Motor neuron (in vitro differentiated cells): Measurements from ENCODE around the gene TRIP12. TPM values are rescaled to one million over a fixed set of nuclear protein-coding genes. Genes with fewer than 3 reads are reported as not detected.
"Not testable (repeated sequence)": the region's sequence is repeated elsewhere in the genome, so short reads cannot be mapped to it uniquely, and the experiment has no call there.

Source experiments
- ATAC-seq, 8 experiments: fragments of 200-7000 bp; cut with Tn5 transposase; replicated peaks in 6 of 8; 2 replicates each; pipeline ENCODE4 v1.8.0; 2021; ENCODE audit warnings: mild to moderate bottlenecking in 8 of 8, moderate library complexity in 8 of 8
- H3K27ac ChIP-seq, 2 donors: fragments of 250-450 bp; sonication (Bioruptor Pico); 2 replicates each; pipeline ENCODE4 v1.9.0; 2021; ENCODE audit warnings: antibody characterized with exemption in 2 of 2, mild to moderate bottlenecking in 2 of 2, moderate library complexity in 1 of 2
- H3K4me1 ChIP-seq, 2 donors: fragments of 250-450 bp; sonication (Bioruptor Pico); replicated peaks in 1 of 2; 2 replicates each; pipeline ENCODE4 v1.6.1; 2021; ENCODE audit warnings: antibody characterized with exemption in 2 of 2, mild to moderate bottlenecking in 2 of 2, moderate library complexity in 1 of 2
- H3K4me3 ChIP-seq, 5 donors: fragments of 250-450 bp; sonication (Bioruptor Pico); 2 replicates each; pipeline ENCODE4 v1.9.0; 2021; ENCODE audit warnings: antibody characterized with exemption in 5 of 5, mild to moderate bottlenecking in 5 of 5, moderate library complexity in 4 of 5
- WGBS, 10 experiments: fragments of 450-650 bp; shearing (Covaris generic); methylation state at CpG; one replicate each; pipeline ENCODE4 v1.0.0; 2022; 5-methylcytosine and 5-hydroxymethylcytosine counted together
- in situ Hi-C, 9 experiments: fragments of 400-800 bp; cut with MboI; loops; one replicate each; pipeline ENCODE4 v1.15.0; 2021; ENCODE audit warnings: low sequenced_read_pairs in 9 of 9, low pct_unique_long_range_greater_than_20kb in 2 of 9; ENCODE audit not compliant: unreplicated experiment in 9 of 9
- total RNA-seq, 8 experiments: library from RNA; unstranded; fragments of 300-600 nt; gene quantifications; 2 replicates each; pipeline versions ENCODE4 v1.2.3 to v1.2.4, GENCODE V29; 2022

TRIP12 gene
- total RNA-seq, 8 experiments from 2014 or later = 65.2 to 295 (median 126) TPM

- H3K4me1 ChIP-seq = no peaks in the 10 kb centered on the region
- in situ Hi-C loops = no loop called here
- 60 to 100% (median 90%) methylated on average over 1 to 4 of the region's 4 CpGs; no CpG with 5 or more reads in 2 of the 10 experiments for WGBS, 10 experiments
- no peak overlapping the region for H3K4me3 ChIP-seq
- ATAC-seq = peak in 3 of 8 experiments; percentile 59 to 98 (median 85)
- no peak overlapping the region for H3K27ac ChIP-seq
Observed at GRCh38 chr2:229937537-229937936, 15.7 kb upstream of the TRIP12 start.

DNA sequence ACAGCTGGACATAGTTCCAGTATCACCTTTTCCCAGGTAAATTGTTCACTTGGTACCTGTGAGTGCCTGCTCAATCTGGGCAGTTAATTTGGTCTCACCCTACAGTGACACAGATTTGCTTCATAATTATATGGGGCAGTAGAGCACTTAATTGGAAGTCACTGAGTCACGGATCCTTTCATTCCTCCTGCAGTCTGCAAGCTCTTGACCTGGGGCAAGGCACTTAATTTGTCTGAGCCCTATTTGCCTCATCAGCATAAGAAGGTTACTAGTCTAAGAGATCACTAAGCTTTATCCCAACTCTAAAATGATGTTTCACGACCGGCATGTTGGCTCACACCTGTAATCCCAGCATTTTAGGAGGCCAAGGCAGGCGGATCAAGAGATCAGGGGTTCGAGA lies 9.4 kb upstream of the TRIP12 start:
- in situ Hi-C loops = no loop called here
- 87 to 100% (median 100%) methylated on average over 1 to 5 of the region's 5 CpGs; no CpG with 5 or more reads in 3 of the 10 experiments for WGBS, 10 experiments
- no peak for ATAC-seq
- no peaks in the 10 kb centered on the region for H3K4me1 ChIP-seq
- no peak overlapping the region for H3K27ac ChIP-seq
- H3K4me3 ChIP-seq = no peak overlapping the region

DNA sequence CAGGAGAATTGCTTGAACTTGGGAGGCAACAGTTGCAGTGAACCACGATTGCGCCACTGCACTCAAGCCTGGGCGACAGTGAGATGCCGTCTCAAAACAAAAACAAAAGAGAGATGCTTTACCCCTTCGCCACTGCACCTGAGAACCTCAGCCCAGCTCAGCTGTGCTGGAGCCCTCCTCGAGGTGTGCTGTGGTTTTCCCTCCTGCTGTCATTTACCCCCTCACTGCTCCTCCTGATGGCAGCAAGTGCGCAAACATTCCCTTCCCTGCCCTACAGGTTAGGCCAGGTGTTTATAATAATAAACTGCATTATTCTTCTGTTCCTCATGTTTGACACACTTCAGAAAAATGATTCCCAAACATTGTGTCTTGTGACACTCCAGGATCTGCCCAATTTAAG lies 8.8 kb upstream of the TRIP12 start:
- no peak for ATAC-seq
- H3K27ac ChIP-seq = no peak overlapping the region
- H3K4me1 ChIP-seq = no peaks in the 10 kb centered on the region
- H3K4me3 ChIP-seq = no peak overlapping the region
- in situ Hi-C loops = no loop called here
- WGBS, 10 experiments = 91 to 100% (median 100%) methylated on average over 1 to 4 of the region's 7 CpGs; no CpG with 5 or more reads in 5 of the 10 experiments

GRCh38 chr2:229927817-229928321 lies 6.1 kb upstream of the TRIP12 start:
- H3K4me1 ChIP-seq = peaks cover 0 to 2% of the 10 kb centered on the region in 2 donors
- no peak overlapping the region for H3K4me3 ChIP-seq
- no peak overlapping the region for H3K27ac ChIP-seq
- WGBS, 10 experiments = 0 to 100% (median 88%) methylated on average over 1 to 2 of the region's 2 CpGs
- ATAC-seq = peak in 1 of 8 experiments; percentile 59
- in situ Hi-C loops = no loop called here

- in situ Hi-C loops = no loop called here
- Histone ChIP-seq H3K27ac (no peak overlapping the region), H3K4me3 (no peak overlapping the region), H3K4me1 (peaks cover 0 to 2% of the 10 kb centered on the region in 2 donors)
- no peak for ATAC-seq
Observed at GRCh38 chr2:229925201-229925600, 3.4 kb upstream of the TRIP12 start.

DNA sequence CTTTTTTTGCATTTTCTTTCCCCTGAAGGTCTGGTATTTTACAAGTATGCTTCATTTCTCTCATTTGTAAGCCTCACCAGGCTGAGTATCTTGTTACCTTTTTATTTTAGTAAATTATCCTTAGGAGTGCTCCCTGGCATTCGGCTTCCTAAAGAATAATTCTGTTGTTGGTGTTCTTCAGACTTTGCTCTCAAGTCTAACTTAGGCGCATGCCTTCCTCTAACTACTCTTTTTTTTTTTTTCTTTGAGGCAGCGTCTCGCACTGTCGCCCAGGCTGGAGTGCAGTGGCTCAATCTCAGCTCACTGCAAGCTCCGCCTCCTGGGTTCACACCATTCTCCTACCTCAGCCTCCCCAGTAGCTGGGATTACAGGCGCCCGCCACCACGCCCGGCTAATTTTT lies 2.7 kb upstream of the TRIP12 start:
- H3K4me1 ChIP-seq, ATAC-seq, H3K27ac ChIP-seq, H3K4me3 ChIP-seq, in situ Hi-C loops: not testable (repeated sequence)
- WGBS, 10 experiments = 86 to 100% (median 98%) methylated on average over 2 to 10 of the region's 10 CpGs

DNA sequence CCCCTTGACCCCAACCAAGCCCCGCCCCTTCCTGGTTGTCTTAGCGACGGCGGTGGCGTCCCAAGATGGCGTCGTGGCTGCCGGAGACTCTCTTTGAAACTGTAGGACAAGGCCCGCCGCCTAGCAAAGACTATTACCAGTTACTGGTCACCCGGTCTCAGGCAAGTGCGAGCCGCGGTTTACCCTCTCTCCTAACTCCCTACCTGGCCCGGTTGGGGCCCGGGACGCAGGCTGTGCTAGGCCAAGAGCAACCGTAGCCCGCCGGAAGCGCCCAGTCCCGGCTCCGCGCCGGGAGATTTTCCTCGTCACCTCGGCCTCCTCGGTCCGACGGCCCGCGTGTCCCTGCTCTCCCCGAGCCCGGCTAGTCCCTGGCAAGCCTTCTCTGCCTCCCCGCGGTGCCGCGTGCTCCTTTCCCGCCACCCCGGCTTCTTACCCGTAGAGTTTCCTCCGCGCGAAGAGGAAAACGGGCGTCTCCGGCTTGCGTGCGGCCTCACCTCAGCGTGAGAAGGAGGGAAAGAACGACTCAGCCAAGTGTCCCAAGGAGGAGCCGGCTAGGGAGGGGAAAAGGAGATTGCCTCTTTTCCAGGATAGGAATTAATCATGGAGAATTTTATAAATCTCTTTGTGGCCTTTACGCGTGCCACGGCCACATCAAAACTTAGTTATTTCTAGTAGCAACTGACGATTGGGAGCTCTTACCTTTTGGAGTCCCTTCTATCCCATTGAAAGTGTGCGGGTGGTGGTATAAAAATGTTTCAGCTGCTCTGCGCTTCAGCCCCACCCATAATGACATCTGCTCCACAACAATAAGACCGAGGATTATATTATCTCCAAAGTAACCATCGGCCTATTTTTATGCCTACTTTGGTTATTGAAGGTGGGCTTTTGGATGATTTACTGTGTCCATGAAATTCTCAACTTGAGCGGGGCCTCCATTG lies 909 bp upstream of the TRIP12 start, which contains the start of gene FBXO36:
Gene FBXO36, plus strand, starts transcription at position 55 of the 938 bp plus-strand sequence. Its CDS starts 11 bp downstream, at position 66.
- Histone ChIP-seq H3K4me1 (peaks cover 6 to 7% of the 10 kb centered on the region in 2 donors), H3K4me3 (peak within 1 kb of the TSS; percentile 67 to 99 (median 88)), H3K27ac (peak within 1 kb of the TSS; percentile 95 to 96)
- ATAC-seq = peak; percentile 56 to 70 (median 66)
- 0 to 4% (median 0%) methylated on average over 1 to 20 of the region's 61 CpGs; no CpG with 5 or more reads in 1 of the 10 experiments for WGBS, 10 experiments
- in situ Hi-C loops = no loop called here

GRCh38 chr2:229921101-229921891 lies 513 bp downstream of the TRIP12 start:
- peak; percentile 34 to 59 (median 48) for ATAC-seq
- in situ Hi-C loops = no loop called here
- peaks cover 6 to 7% of the 10 kb centered on the region in 2 donors for H3K4me1 ChIP-seq
- WGBS, 10 experiments = 0 to 2% methylated on average over 1 to 7 of the region's 60 CpGs; no CpG with 5 or more reads in 8 of the 10 experiments
- H3K27ac ChIP-seq = peak overlapping the region; percentile 95 to 96
- H3K4me3 ChIP-seq = peak overlapping the region; percentile 67 to 99 (median 88)

- no peak for ATAC-seq
- Histone ChIP-seq H3K4me1 (peaks cover 6 to 7% of the 10 kb centered on the region in 2 donors), H3K4me3 (peak overlapping the region; percentile 67 to 99 (median 88)), H3K27ac (peak overlapping the region; percentile 11 to 96)
- WGBS, 10 experiments = 0 to 10% (median 3%) methylated on average over 5 to 15 of the region's 20 CpGs; no CpG with 5 or more reads in 1 of the 10 experiments
- in situ Hi-C loops = no loop called here
Observed at GRCh38 chr2:229920011-229920641, 1.7 kb downstream of the TRIP12 start.

DNA sequence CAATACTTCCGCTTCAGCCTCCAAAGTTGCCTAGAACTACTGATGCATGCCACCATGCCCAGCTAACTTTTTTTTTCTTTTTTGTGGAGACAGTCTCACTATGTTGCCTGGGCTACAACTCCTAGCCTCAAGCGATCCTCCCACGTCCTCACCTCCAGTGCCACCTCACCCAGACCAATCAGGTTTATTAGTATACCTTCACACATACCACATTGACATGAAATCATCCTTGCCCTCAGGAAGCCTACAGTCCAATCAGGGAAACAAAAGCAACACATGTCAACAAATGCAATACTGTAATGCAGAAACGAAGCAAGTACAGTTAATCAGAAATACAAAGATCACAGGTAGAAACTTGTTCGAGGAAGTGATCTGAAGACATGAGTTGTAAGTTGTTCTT lies 4.0 kb downstream of the TRIP12 start:
- in situ Hi-C loops = no loop called here
- Histone ChIP-seq H3K27ac (no peak overlapping the region), H3K4me3 (no peak overlapping the region), H3K4me1 (peaks cover 4 to 7% of the 10 kb centered on the region in 2 donors)
- no peak for ATAC-seq
- 79 to 100% (median 99%) methylated on average over 1 to 5 of the region's 5 CpGs; no CpG with 5 or more reads in 2 of the 10 experiments for WGBS, 10 experiments

GRCh38 chr2:229914171-229914570 lies 7.6 kb downstream of the TRIP12 start:
- in situ Hi-C loops = no loop called here
- peaks cover 0 to 6% of the 10 kb centered on the region in 2 donors for H3K4me1 ChIP-seq
- no peak overlapping the region for H3K27ac ChIP-seq
- WGBS, 10 experiments = 0 to 100% (median 93%) methylated on average over 1 to 2 of the region's 2 CpGs; no CpG with 5 or more reads in 2 of the 10 experiments
- peak in 3 of 8 experiments; percentile 56 to 74 (median 71) for ATAC-seq
- H3K4me3 ChIP-seq = no peak overlapping the region

DNA sequence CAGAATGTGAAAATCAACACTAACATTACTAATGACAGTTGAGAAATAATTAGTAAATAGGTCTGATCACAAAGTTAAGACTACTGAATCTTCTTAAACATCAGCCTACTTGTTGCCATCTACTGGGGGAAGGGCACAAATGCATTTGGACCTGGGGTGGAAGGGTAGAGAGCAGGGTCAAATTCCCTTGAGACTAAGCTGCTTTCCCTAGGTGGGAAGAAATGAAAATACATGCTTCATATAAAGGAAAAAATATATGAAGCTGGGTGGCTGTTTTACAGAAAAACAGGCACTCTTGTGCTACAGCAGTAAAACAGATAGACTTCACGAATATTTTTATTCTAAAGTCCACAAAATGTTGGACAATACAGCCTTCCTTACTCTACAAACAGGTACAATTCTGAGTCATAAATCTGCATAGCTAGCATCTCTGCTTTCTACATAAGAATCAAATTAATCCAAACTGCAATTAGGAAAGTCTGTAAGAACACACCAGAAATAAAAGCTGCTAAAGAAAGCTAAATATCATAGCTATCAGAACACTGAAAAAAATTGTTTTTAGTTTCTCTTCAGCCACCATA lies 10.9 kb downstream of the TRIP12 start:
- Histone ChIP-seq H3K27ac (no peak overlapping the region), H3K4me3 (no peak overlapping the region), H3K4me1 (peaks cover 0 to 5% of the 10 kb centered on the region in 2 donors)
- ATAC-seq = peak in 4 of 8 experiments; percentile 11 to 35 (median 18)
- WGBS, 10 experiments = 29 to 88% (median 58%) methylated on average over 1 of the region's 1 CpG; no CpG with 5 or more reads in 3 of the 10 experiments
- in situ Hi-C loops = no loop called here
